AG09319 (cell line): ENCODE results near the gene CEMIP.

ENCODE experiments used
- DNase-seq: peaks from one replicate; pipeline ENCODE4 v3.0.0-alpha.2; 2010; ENCODE audit warnings: low read depth; ENCODE audit errors: extremely low read depth
- TF ChIP-seq, protein P1 (sequence below): IDR thresholded peaks from 2 replicates; pipeline ENCODE4 v1.5.1; 2011; ENCODE audit warnings: low read depth, mild to moderate bottlenecking, inconsistent platforms, low read length, moderate library complexity

CEMIP gene

DNA sequence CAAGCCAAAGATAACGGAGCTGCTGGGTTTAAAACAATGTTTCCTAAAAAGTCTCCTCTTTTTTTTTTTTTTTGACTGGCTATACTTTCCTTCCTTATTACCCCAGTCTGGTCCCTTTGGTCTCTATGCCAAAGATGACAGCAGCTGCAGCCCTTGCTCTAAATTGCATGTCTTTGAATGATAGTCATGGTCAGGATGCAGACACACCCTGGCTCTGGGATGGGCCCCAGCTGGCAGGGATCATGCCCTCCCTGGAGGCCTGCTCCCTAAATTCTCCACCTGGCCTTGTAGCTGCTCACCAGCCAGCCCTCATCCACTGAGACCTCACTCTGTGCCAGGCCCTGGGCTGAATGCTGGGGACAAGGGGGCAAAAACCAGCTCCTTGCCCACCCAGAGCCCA is 114.6 kb downstream of the CEMIP start:
- no peak for DNase-seq
- TF ChIP-seq, protein P1, sequence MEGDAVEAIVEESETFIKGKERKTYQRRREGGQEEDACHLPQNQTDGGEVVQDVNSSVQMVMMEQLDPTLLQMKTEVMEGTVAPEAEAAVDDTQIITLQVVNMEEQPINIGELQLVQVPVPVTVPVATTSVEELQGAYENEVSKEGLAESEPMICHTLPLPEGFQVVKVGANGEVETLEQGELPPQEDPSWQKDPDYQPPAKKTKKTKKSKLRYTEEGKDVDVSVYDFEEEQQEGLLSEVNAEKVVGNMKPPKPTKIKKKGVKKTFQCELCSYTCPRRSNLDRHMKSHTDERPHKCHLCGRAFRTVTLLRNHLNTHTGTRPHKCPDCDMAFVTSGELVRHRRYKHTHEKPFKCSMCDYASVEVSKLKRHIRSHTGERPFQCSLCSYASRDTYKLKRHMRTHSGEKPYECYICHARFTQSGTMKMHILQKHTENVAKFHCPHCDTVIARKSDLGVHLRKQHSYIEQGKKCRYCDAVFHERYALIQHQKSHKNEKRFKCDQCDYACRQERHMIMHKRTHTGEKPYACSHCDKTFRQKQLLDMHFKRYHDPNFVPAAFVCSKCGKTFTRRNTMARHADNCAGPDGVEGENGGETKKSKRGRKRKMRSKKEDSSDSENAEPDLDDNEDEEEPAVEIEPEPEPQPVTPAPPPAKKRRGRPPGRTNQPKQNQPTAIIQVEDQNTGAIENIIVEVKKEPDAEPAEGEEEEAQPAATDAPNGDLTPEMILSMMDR = no peak

DNA sequence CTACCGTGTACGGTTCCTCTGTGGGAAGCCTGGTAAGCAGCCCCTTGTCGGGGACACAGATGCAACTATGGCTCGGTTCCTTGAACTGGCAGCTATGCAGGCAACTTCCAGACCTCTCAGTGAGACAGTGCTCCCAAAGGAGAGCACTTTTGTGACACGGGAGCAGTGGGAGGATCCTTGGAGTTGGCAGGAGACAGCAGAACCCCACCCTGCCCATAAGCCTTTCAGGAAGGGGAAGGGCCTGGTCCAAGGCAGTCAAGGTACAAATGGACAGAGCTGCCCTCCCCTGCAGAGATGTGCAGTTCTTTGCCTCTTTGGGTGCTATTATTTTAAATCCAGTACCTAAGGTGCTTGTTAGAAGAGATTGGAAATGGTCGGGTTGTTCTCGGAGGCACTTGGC is 115.9 kb downstream of the CEMIP start:
- no peak for DNase-seq
- TF ChIP-seq, protein P1 = no peak

DNA sequence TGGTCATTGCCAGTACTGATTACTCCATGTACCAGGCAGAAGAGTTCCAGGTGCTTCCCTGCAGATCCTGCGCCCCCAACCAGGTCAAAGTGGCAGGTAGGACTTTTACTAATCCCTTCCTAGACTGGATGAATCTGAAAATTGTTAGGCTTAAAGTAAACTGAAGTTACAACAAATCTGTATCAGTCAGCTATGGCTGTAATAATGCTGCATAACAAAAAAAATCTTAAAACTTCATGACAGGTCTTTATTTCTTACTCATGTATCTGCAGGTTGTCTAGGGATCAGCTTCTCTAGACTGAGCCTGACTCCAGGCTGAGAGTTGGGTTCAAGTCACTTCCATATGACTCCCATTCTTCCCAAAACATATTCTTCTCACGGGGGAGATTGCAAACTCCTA is 116.8 kb downstream of the CEMIP start:
- TF ChIP-seq, protein P1 = no peak
- DNase-seq = no peak

DNA sequence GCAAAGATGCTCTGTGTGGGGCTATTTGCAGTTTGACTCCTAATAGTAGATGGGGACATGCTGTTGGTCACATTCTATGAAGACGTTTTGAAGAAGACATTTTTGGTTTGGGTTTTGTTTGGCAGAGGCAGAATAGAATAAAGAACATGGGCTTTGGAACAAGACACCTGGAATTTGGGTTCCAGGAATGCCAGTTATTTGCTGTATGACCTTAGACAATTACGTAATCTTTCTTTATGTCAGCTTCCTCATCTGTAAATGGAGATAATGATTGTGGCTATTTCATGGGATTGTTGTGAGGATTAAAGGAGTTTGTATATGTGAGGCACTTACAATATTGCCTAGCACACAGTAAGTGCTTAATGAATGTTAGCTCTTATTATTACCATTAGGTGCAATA is 118.9 kb downstream of the CEMIP start:
- DNase-seq = no peak
- TF ChIP-seq, protein P1 = no peak

DNA sequence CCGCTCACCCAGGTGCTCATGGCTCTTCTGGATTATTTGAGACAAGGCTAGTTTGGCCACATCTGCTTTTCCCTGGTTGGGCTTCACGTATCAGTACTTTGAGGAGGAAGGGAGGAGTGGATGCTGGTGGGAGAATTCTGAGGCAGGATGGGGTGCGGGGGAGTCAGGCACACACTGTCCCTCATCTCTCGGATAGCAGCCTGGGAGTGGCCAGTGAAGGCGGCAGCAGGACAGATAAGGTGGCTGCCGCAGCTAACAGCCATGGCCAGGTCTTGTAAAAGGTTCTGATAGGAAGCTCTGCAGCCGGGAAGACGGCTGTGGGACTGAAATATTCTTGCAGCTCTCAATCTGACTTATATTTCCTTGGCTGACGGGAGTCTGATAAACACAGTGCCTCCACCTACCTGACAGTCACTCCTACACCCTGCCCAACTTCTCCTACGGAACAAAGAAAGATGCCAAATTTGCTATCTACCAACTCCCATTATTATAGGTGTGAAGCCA is 123.2 kb downstream of the CEMIP start:
- TF ChIP-seq, protein P1 = no peak
- DNase-seq = no peak

DNA sequence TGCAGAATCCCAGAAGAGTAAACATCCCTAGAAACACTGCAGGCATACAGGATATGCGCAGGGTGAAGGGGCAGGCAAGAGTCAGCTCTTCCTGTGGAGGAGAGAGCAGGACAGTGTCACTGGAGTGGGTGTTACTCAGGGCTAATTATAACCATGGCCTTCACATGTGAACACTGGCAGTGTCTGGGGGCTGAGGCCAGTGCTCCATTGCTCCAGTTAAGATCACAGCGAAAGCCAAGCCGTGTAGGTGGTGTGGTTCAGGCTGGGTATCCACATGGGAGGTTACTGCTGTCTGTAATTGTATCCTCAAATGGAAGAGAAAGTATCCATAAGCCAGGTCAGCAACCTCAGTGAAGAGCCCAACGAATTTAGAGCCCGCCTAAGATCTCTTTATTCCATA is 125.8 kb downstream of the CEMIP start:
- no peak for DNase-seq
- TF ChIP-seq, protein P1 = no peak

DNA sequence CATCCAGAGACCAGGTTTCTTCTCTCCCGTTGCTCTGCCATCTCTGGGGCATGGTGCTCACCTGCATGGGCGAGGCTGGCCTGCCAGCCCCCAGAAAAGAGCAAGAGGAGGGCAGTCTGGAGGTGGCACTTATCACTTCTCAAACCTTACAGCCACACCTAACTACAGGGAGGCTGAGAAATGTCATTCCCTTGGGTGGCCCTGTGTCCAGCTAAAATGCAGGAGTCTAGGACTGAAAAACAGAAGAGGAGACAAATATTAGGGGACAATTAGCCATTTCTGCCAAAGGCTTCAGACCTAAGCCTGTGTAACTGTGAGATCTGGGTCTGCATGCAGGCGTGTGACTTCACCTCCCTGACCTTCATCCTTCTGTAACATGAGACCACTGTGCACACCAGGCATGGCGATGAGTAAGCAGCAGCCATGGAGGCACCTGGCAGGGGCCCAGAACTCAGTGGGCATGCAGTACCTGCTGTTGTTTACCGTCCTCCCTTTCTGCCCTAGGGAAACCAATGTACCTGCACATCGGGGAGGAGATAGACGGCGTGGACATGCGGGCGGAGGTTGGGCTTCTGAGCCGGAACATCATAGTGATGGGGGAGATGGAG is 127.1 kb downstream of the CEMIP start:
- TF ChIP-seq, protein P1 = no peak
- no peak for DNase-seq
